Stimulated activated CD4-positive, alpha-beta T cell treated with anti-CD3 and anti-CD28 coated beads, Interleukin-2, amount 100 ng/mL, for 4 hours (primary cell): ENCODE data around the gene LYZL1.
"Not testable (repeated sequence)": the region's sequence is repeated elsewhere in the genome, so short reads cannot be mapped to it uniquely, and the experiment has no call there.

Experiments used
- DNase-seq: peaks from one replicate; pipeline ENCODE4 v3.0.0-alpha.2; 2020; ENCODE audit warnings: low read depth

Gene LYZL1

DNA sequence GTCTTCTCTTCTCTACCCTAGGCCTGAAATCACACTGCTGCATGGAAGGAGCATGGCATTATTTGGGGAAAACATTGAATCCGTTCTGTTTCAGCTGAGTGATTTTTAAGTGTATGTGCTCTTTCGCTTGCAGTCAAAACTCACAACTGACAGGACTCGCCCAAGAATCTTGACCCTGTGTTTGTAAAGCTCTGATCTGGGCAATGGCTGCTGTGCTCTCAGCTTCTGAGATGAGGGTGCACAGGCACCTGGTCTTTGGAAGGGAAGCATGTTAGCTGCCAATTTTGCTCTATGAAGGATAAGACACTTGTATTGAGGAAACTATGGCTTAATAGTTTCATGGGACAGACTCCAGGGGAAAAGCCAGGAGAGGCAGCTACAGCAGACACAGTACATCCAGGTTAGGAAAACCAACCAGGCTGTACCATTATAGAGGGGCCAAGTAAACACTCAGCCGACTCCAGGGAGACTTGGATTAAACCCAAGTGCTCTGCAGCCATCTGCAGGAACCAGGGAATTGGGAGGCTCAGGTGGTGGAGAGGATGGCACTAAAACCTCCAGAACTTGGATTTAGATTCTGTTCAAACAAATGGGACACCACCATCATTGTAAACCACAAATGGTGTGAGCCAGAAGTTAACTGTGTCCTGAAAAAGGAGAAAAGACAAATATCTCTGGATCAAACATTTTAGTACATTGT lies 43.3 kb downstream of the LYZL1 start:
- no peak for DNase-seq

DNA sequence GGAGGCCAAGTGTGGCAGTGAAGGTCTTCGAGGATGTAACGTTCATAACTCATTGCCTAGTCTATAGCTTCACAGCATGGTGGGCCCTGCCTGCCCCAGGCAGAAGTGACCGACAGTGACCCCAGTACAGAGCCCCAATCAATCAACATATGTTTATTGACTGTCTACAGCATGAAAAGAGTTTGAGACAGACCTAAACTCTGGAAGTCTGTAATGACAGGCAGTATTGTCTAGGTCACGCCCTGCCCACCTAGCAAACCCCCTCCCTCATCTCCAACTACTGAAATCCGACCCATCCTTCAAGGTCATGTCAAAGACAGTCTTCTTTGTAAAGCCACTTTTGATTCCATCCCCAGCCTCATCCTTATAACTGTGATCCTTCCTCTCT lies 43.9 kb downstream of the LYZL1 start:
- DNase-seq: no peak

DNA sequence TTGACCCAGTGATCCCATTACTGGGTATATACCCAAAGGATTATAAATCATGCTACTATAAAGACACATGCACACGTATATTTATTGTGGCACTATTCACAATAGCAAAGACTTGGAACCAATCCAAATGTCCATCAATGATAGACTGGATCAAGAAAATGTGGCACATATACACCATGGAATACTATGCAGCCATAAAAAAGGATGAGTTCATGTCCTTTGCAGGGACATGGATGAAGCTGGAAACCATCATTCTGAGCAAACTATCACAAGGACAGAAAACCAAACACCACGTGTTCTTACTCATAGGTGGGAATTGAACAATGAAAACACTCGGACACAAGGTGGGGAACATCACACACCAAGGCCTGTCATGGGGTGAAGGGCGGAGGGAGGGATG lies 48.7 kb downstream of the LYZL1 start:
- not testable (repeated sequence) for DNase-seq

DNA sequence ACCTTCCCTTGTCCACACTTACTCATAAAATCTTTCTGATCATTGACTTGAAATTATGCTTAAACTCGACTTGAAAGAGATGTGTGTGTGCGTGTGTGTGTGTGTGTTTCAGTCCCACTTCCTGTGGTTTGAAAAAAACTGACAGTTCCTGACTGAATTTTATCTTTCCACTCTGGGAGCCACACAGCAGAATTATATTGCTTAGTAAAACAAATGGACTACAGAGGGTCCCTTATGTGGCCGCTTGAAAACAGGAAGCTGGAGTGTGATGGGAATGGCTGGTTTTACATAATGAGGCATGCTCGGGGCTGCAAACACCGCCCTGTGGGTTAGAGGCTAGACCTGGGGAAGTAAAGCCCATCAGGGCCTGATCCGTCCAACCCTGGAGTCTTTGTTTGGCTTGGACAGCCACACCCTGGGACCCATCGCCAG lies 54.8 kb downstream of the LYZL1 start:
- DNase-seq: no peak

DNA sequence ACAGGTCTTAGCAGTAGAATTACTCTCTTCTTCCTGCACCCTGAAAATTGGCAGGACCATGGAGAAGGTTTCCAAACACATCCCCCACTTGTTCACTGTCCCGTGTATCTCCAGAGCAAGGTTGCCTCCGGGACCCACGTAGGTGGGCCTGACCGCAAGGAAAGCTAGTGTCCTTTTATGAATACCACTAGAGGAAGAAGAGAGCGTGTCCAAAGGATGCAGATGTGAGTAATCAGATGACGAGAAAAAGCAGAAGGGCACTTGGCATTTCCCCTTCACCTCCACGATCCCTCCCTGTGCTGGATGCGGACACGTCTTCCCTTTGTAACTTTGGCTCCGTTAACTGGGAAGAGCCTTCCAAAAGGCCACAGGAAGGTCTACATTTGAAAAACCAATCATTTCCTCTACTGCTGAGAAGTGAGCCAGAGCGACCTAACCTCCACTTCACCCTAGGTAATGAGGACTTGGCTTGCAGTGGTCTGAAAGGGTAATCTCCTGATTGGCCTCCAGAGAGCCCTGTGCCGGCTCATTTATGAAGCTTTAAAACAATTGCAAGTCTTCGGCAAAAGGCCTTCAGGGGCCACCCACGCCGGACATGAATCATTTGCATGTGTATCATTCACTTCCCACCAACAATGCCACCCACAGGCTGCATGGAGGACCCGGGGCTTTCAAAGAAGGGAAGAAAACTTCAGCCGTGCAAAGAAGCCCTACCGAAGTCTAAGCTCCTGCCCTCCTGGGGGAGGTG lies 55.4 kb downstream of the LYZL1 start:
- DNase-seq: no peak

DNA sequence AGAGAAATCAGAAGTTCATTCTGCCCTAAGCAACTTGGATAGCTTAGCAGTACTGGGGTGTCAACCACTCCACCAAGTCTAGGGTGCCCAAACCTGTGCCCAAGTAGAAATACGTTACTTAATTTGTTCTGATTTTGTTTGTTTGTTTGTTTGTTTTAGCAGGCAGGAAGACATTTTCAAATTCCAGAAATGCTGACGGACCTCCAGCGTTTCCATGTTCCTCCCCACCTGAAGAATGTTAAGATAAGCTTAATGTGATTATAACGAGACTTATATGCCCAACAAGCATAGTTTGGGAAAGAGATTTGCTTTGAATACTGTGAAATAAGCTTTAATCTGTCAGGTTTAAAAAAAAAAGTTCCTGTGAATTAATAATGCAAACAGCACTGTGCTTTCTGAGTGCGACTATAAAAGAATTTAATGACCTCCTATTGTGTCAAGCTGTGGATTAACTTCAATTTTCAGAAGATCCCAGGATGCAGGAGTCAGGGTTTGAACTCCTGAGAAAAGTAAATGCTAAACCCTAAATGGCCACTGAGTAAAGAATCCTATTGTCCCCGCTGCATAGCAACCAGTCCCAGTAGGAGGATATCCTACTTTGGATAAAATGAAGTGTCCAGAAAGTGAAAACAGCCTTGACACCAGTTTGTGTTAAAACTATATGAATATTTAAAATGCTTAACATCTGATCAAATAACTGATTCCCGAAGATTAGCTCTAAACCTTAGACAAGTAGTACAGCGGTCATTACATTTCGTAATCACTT lies 56.5 kb downstream of the LYZL1 start:
- no peak for DNase-seq

DNA sequence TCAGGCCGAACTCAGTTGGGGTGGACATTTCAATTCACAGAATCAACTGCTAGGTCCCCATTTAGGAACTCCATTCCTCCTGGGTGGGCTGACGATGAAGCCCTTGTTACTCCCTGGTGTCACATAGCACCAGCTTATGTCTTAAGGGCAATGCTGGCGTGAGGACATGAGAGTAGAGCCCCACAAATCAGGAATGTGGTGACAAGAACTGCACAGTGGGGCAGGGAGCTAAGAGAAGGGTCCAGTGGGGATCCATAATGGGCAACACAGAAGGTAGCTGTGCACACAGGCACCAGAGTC lies 57.0 kb downstream of the LYZL1 start:
- DNase-seq: no peak

DNA sequence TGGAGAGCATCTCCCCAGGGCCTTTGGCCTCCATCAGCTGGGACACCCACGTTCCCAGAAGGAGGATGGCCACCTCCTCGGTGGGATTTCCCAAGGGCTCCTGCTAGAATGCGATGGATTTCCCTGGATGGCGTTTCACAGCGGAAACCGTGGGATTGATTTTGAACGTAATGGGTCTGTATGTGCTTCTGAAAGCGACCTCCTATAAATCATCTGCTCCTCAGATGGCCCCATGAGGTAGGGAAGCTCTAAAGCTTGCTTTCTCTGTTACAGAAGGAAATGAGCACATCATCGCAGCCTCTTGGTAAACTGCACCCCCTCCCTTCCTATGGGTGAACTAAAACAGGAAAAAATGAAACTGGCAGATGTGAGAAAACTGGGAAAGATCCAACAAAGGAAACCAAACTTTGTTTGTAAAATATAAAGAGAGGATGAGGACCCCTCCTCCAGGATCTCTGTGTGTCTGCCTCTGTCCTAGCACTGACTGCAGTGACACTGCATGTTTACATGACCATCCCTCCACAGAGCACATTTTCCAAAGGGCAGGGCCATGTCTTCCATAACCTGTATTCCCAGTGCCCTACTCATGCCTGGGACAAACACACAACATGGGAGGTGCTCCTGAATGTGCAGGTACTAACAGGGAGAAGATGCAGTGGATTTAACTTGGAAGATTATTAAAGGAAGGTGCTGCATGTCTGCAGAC lies 57.6 kb downstream of the LYZL1 start:
- no peak for DNase-seq

DNA sequence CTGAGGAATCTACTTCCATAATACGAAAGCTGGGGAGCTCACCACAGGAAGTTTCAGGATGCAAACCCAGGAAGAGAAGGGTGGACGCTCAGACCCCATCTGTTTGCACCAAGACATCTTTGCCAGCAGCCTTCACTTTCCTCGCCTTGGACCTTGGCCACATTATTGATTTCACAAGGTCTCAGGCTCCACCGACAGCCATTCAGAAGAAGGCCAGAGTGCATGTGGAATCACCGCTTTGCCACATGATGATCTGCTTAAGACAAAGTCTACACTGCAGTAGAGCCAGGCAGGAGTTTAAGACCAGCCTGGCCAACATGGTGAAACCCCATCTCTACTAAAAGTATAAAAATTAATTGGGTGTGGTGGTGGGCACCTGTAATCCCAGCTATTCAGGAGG lies 60.0 kb downstream of the LYZL1 start:
- no peak for DNase-seq

DNA sequence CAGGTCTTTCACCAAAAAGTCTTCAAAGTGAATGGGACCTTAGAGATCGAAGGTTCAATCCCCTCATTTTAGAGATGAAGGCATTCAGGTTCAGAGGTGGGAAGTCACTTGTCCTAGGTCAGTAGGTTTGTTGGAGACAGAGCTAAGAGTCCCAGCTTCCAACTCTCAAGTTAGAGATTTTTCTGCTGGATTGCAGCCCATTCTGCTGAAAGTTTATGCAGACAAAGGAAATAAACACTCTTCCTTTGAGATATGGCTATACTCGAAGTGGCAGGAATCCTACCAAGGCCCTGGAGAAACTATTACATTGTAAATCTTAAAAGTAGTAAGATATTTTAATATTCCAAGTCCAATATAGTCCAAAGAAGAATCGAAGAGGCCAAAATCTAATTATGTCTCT lies 64.4 kb downstream of the LYZL1 start:
- no peak for DNase-seq

DNA sequence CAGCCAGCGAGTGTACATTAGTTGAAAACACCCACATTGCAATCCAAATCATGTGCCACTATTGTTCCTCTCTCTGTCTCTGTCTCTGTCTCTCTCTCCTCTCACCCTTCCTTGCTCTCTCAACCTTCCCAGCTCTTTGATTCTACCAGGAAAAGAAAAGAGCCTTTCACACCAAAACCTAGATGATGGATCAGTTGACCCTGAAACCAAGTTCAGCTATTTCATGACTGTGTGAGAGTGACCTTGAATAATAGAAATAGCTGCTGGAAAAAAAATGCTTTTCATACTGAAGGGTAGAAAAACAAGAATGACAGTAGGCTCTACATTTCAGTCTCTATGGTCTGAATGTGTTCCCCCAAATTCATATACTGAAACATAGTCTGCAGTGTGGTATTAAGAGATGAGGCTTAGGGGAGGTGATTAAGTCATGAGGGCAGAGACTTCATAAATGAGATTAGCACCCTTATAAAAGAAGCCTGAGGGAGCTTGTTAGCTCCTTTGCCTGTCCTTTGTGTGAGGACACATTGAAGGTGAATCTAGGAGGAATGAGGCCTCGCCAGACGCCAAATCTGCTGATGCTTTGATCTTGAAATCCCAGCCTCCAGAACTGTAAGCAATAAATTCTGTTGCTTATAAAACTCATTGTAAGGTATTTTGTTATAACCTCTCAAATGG lies 65.2 kb downstream of the LYZL1 start:
- DNase-seq: no peak

DNA sequence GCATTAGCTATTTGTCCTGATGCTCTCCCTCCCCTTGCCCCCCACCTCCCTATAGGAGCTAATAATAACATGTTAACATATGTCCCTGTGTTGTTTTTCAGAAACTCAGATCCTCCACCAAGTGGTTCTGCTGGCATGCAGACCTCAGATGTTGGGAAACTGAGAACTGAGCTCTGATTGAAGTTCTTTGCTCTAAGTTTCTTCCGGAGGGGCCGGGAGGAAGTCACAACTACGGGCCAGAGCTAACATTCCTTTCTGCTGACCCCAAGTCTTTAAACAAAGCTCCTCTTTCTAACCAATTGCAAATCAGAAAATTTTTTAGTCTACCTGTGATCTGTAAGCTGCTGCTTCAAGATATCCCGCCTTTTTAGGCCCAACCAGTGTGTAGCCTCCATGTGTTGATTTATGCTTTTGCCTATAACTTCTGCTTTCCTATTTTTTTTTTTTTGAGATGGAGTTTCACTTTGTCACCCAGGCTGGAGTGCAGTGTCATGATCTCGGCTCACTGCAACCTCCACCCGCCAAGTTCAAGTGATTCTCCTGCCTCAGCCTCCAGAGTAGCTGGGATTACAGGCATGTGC lies 66.6 kb downstream of the LYZL1 start:
- DNase-seq: no peak

DNA sequence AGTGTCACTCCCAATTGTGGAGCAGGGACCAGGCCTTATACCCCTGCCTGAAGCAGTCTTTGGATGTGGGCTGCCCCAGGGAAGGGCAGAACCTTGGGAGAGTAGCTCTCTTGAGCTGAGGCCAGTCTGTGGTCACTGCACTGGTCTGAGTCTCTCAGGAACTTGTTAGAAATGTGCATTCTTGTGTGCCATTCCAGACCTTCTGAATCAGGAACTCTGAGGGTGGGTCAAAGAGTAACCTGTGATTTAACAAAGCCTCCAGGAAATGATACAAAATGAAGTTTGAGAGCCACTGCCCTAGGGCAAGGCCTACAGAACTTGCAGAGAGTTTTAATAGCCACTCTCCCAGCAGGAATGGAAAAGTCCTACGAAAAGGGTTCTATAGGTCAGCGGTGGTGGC lies 68.1 kb downstream of the LYZL1 start:
- DNase-seq: no peak

DNA sequence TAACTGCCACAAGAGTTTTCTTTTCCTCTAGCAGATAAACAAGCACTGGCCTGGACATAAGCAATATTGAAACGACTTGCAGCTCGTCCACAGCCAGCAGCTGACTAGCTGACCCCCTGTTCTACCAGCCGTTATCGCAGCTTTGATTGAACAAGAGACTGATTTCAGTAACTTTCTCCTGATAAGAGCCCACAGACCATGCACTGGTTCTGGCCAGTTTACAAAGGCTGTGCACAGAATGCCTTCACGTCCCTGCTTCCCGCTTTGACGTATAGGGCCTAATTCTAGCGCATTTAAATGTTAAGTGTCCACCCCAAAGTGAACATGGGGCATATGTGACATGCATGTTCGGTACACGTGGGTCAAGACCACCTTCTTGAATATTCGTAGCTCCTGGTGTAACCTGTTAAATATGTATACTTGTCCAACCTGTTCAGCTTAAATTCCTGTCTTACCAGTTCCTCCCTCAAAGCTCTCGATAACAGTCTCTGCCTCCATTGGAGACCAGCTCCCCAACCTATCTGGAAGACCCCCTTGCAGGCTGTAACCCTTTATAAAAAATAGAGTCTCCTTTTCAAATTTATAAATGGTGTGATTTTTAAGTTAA lies 69.2 kb downstream of the LYZL1 start:
- no peak for DNase-seq

DNA sequence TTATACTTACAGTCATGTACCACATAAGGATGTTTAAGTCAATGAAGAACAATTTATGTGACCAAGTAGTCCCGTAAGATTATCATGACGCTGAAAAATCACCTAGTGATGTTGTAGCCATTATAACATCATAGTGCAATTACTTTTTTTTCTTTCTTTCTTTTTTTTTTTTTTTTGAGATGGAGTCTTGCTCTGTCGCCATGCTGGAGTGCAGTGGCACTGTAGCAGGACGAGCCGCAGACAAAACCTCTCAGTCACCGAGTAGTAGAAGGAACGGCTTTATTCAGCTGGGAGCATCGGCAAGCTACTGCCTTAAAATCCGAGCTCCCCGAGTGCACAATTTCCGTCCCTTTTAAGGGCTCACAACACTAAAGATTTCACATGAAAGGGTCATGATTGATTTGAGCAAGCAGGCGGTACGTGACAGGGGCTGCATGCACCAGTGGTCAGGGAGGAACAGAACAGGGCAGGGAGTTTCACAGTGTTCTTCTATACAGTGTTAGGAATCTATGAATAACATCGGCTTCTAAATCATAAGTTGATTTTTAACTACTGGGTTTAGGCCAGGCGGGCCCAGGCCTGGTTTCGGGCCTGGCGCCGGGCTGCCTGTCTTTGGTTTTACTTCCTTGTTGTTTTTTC lies 71.5 kb downstream of the LYZL1 start:
- DNase-seq: not testable (repeated sequence)
